ENCODE data around the gene NUDT5.

The NUDT5 gene

GRCh38 chr10:12221323-12222298 is 25.9 kb upstream of the NUDT5 start:
- TF ChIP-seq POLR2A (IDR thresholded peaks at IDR 0.05; ENCODE audit: low read depth, low read length) = no peak
- FAIRE-seq = no peak
- peak; percentile 37 for DNase-seq (ENCODE audit: insufficient read length, low spot score)

- DNase-seq (ENCODE audit: insufficient read length, low spot score) (no peak), FAIRE-seq (no peak)
- TF ChIP-seq POLR2A (IDR thresholded peaks at IDR 0.05; ENCODE audit: low read depth, low read length) = no peak
These were observed 23.3 kb upstream of the NUDT5 start for GRCh38 chr10:12218991-12219390.

GRCh38 chr10:12214763-12215218 is 19.1 kb upstream of the NUDT5 start:
- DNase-seq (ENCODE audit: insufficient read length, low spot score) (no peak), FAIRE-seq (peak; percentile 38)
- TF ChIP-seq POLR2A (IDR thresholded peaks at IDR 0.05; ENCODE audit: low read depth, low read length) = no peak

GRCh38 chr10:12214093-12214492 is 18.4 kb upstream of the NUDT5 start:
- FAIRE-seq = no peak

GRCh38 chr10:12213621-12214020 is 17.9 kb upstream of the NUDT5 start:
- no peak for DNase-seq (ENCODE audit: insufficient read length, low spot score)
- TF ChIP-seq POLR2A (IDR thresholded peaks at IDR 0.05; ENCODE audit: low read depth, low read length) = no peak
- FAIRE-seq = no peak

More at GRCh38 chr10:12214093-12214492, 18.4 kb upstream of the NUDT5 start:
- no peak for DNase-seq (ENCODE audit: insufficient read length, low spot score)
- no peak for TF ChIP-seq POLR2A (IDR thresholded peaks at IDR 0.05; ENCODE audit: low read depth, low read length)

- FAIRE-seq (no peak), DNase-seq (ENCODE audit: insufficient read length, low spot score) (no peak)
- no peak for TF ChIP-seq POLR2A (IDR thresholded peaks at IDR 0.05; ENCODE audit: low read depth, low read length)
These were observed 16.8 kb upstream of the NUDT5 start for GRCh38 chr10:12212454-12212853.

- no peak for FAIRE-seq
- DNase-seq (ENCODE audit: insufficient read length, low spot score) = no peak
- no peak for TF ChIP-seq POLR2A (IDR thresholded peaks at IDR 0.05; ENCODE audit: low read depth, low read length)
These were observed 12.8 kb upstream of the NUDT5 start for GRCh38 chr10:12208460-12208859.

GRCh38 chr10:12207114-12207513 is 11.4 kb upstream of the NUDT5 start:
- TF ChIP-seq POLR2A (IDR thresholded peaks at IDR 0.05; ENCODE audit: low read depth, low read length) = no peak
- no peak for FAIRE-seq

GRCh38 chr10:12205082-12205481 is 9.4 kb upstream of the NUDT5 start:
- no peak for FAIRE-seq
- TF ChIP-seq POLR2A (IDR thresholded peaks at IDR 0.05; ENCODE audit: low read depth, low read length) = no peak
- no peak for DNase-seq (ENCODE audit: insufficient read length, low spot score)

More at GRCh38 chr10:12207114-12207513, 11.4 kb upstream of the NUDT5 start:
- DNase-seq (ENCODE audit: insufficient read length, low spot score) = no peak

GRCh38 chr10:12202226-12202625 is 6.5 kb upstream of the NUDT5 start:
- TF ChIP-seq POLR2A (IDR thresholded peaks at IDR 0.05; ENCODE audit: low read depth, low read length) = no peak
- no peak for FAIRE-seq
- no peak for DNase-seq (ENCODE audit: insufficient read length, low spot score)

GRCh38 chr10:12201543-12201942 is 5.9 kb upstream of the NUDT5 start:
- FAIRE-seq (no peak), DNase-seq (ENCODE audit: insufficient read length, low spot score) (no peak)
- no peak for TF ChIP-seq POLR2A (IDR thresholded peaks at IDR 0.05; ENCODE audit: low read depth, low read length)

GRCh38 chr10:12200850-12201249 is 5.2 kb upstream of the NUDT5 start:
- TF ChIP-seq POLR2A (IDR thresholded peaks at IDR 0.05; ENCODE audit: low read depth, low read length) = no peak

GRCh38 chr10:12198156-12198555 is 2.5 kb upstream of the NUDT5 start:
- TF ChIP-seq POLR2A (IDR thresholded peaks at IDR 0.05; ENCODE audit: low read depth, low read length) = no peak
- FAIRE-seq (no peak), DNase-seq (ENCODE audit: insufficient read length, low spot score) (no peak)

More at GRCh38 chr10:12200850-12201249, 5.2 kb upstream of the NUDT5 start:
- DNase-seq (ENCODE audit: insufficient read length, low spot score) = no peak
- no peak for FAIRE-seq

- no peak for TF ChIP-seq POLR2A (IDR thresholded peaks at IDR 0.05; ENCODE audit: low read depth, low read length)
- DNase-seq (ENCODE audit: insufficient read length, low spot score) = no peak
- FAIRE-seq = no peak
These were observed 980 bp upstream of the NUDT5 start for GRCh38 chr10:12196531-12197211.

Data from H54 (cell line).